Omental fat pad (tissue), 4 donors: Measurements from ENCODE around the gene KIZ. TPM values are rescaled to one million over a fixed set of nuclear protein-coding genes. Genes with fewer than 3 reads are reported as not detected.

ENCODE experiments used
- ATAC-seq: fragments of 150-250 bp; one replicate; pipeline ENCODE4 v1.9.1; 2016; ENCODE audit warnings: mild to moderate bottlenecking, moderate library complexity; ENCODE audit not compliant: low FRiP score
- DNase-seq: peaks from one replicate; pipeline ENCODE4 v3.0.0-alpha.2; 2019; ENCODE audit warnings: low spot score
- CTCF ChIP-seq, 3 donors: fragments of 450-650 bp; IDR thresholded peaks; one replicate each; pipeline ENCODE4 v1.5.1; 2016 to 2017; ENCODE audit warnings: antibody characterized with exemption in 3 of 3, mild to moderate bottlenecking in 3 of 3, moderate library complexity in 2 of 3
- total RNA-seq, 4 donors: library from RNA; depleted of rRNA; stranded (reverse); fragments of >200 nt; gene quantifications; one replicate each; pipeline ENCODE4 v1.1.0, GENCODE V29; 2016

Gene KIZ
- total RNA-seq, 4 donors from 2014 or later = 19.1 to 33.7 (median 23.7) TPM

GRCh38 chr20:21183722-21184121 is 57.8 kb downstream of the KIZ start:
- TF ChIP-seq CTCF (IDR thresholded peaks at IDR 0.05) = no peak
- no peak for ATAC-seq

GRCh38 chr20:21184819-21185218 is 58.9 kb downstream of the KIZ start:
- ATAC-seq (peak; percentile 80), DNase-seq (no peak)
- TF ChIP-seq CTCF (IDR thresholded peaks at IDR 0.05) = no peak

More at GRCh38 chr20:21183722-21184121, 57.8 kb downstream of the KIZ start:
- no peak for DNase-seq

GRCh38 chr20:21185849-21186248 is 60.0 kb downstream of the KIZ start:
- TF ChIP-seq CTCF (IDR thresholded peaks at IDR 0.05) = no peak
- ATAC-seq = no peak
- no peak for DNase-seq

DNA sequence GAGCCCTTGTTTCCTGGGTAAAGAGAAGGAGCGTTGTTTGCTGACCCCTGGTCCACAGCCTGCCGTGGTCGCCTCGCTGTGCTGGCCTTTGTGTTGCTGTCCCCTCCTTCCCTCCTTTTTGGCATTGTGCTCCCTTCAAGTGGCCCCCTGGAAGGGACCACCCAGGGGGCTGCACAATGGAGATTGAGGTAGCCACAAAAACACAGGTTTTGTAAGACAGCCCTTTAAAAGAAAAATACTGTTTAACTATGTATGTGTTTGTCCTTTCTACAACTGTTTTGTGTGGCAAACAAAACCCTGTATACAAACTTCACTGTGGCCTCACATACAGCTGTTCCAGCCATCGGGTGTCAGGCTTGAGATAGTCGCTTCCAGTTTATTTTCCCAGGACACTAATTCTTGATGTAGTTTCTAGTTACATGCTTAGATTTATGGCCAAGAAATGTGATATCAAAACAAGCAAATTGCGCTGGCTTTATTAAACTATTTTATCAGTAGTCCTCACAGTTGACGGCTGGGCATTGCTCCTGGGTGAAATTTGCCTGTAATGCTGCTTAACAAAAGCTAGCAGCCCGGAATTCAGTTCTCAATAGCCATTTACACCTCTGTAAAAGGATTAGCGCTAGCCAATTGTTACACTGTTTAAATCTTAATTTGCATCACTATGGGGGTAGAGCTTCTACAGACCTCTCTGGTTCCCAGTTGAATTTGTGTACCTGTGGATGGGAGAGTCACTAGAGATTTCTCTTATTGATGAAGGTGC is 64.1 kb downstream of the KIZ start:
- no peak for DNase-seq
- no peak for TF ChIP-seq CTCF (IDR thresholded peaks at IDR 0.05)
- ATAC-seq = no peak

- DNase-seq (no peak), ATAC-seq (no peak)
- no peak for TF ChIP-seq CTCF (IDR thresholded peaks at IDR 0.05)
These were observed 65.0 kb downstream of the KIZ start for GRCh38 chr20:21190869-21191268.

DNA sequence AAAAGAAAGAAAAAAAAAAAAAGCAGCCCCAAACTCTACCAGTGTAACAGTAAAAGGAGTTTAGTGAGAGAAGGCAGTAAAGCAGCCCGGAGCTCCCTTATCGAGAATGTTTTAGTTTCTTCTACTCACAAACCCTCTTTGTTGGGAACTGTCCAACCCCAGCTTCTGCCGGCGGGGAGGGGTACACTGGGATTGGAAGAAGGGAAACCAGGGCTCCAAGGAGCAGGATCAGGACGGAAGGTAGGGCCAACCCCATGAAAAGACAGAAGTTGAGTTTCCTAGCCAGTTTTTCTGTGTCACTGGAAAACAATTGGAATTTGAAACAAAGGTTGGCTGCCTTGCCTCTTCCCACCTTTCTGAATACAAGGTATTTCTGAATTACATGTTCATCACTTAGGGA is 66.0 kb downstream of the KIZ start:
- no peak for DNase-seq
- no peak for ATAC-seq
- no peak for TF ChIP-seq CTCF (IDR thresholded peaks at IDR 0.05)

GRCh38 chr20:21202259-21202658 is 76.4 kb downstream of the KIZ start:
- ATAC-seq (no peak), DNase-seq (no peak)
- TF ChIP-seq CTCF (IDR thresholded peaks at IDR 0.05) = no peak
